ENCODE results near the gene FREY1.

The FREY1 gene

DNA sequence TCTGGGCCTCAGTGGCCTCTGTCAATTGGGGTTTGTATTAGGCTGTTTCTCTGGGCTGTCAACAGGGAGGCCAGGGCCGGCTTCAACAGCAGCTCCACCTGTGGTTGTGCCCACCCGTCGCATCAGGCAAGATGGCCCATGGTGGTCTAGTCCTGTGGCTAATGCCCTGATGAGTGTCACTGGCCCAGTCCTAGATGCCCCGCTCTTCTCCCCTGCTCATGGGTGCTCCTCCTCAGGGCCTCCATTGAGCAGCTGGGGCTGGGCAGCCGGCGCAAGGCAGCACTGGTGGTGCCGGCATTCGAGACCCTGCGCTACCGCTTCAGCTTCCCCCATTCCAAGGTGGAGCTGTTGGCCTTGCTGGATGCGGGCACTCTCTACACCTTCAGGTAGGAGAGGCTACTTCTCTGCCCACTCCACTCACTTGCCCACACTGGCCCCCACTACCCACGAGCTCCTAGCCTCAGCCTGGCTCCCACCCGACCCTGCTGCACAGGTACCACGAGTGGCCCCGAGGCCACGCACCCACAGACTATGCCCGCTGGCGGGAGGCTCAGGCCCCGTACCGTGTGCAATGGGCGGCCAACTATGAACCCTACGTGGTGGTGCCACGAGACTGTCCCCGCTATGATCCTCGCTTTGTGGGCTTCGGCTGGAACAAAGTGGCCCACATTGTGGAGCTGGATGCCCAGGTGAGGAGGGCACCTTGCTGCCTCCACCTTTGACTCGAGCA is 20.8 kb upstream of the FREY1 start:
- no peak for DNase-seq

- no peak for DNase-seq
Observed at GRCh38 chr11:45927332-45927683, 20.2 kb upstream of the FREY1 start.

DNA sequence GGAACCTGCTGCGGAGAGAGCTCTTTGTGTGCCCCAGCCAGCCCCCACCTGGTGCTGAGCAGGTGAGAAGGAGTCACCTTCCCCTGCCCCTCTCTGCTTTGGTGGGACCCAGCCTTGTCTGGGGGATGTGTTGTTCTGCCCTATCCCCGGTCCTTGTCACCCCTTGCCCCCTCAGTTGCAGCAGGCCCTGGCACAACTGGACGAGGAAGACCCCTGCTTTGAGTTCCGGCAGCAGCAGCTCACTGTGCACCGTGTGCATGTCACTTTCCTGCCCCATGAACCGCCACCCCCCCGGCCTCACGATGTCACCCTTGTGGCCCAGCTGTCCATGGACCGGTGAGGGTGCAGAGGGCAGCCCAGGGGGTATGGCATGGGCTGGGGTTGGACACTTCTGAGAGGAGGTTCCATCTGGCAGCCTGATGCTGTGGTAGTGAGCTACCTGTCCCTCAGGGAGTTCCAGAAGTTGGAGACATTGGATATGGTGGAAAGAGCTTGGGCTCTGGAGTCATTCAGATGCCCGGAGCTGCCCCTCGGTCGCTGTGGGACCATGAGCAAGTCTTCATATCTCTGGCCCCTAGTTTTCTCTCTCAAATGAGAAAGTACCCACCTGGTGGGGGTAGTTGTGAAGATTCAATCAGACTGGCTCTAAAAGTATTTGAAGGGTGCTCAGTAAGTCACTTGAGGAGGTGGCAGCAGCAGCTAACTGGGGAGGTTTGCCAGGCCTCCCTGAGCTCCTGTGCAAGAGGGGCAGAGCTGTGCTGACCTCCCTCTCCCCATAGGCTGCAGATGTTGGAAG is 19.7 kb upstream of the FREY1 start:
- no peak for DNase-seq

DNA sequence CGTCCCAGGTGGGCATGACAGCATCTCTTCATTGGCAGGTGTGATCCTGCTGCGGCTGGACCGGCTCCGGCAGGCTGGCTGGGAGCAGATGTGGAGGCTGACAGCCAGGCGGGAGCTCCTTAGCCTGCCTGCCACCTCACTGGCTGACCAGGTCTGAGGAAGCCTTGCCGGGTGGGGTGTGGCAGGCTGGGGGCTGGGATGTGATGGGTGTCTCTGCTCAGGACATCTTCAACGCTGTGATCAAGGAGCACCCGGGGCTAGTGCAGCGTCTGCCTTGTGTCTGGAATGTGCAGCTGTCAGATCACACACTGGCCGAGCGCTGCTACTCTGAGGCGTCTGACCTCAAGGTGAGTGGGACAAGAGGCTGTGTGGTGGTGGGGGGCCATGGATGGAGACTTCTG is 18.9 kb upstream of the FREY1 start:
- DNase-seq: no peak

DNA sequence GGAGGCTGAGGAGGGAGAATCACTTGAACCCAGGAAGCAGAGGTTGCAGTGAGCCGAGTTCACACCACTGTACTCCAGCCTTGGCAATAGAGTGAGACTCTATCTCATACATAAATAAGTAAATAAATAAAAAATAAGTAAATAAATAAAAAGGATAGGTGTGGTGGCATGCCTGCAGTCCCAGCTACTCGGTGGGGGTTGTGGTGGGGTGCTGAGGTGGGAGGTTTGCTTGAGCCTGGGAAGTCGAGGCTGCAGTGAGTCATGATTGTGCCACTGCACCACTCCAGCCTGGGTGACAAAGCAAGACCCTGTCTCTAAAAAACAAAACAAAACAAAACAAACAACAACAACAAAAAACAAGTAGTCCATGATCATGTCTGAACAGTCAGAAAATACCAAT is 18.5 kb upstream of the FREY1 start:
- no peak for DNase-seq

DNA sequence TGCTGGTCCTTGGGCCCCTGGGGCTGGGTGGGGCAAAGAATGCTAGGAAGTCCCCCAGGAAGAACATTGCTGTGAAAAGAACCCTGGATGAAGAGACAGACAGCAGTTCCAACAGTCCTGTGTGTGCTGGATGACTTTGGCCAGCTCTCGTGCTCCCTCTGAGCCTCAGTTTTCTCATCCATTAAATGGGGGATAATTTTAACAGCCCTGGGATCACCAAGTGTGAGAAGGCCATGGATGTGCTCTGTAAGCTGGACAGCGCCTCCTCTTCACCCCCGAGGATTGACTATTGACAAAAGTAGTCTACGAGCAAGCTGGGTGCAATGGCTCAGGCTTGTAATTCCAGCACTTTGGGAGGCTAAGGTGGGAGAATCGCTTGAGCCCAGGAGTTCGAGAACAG is 17.9 kb upstream of the FREY1 start:
- DNase-seq: no peak

- no peak for DNase-seq
Observed at GRCh38 chr11:45924036-45924915, 17.2 kb upstream of the FREY1 start.

DNA sequence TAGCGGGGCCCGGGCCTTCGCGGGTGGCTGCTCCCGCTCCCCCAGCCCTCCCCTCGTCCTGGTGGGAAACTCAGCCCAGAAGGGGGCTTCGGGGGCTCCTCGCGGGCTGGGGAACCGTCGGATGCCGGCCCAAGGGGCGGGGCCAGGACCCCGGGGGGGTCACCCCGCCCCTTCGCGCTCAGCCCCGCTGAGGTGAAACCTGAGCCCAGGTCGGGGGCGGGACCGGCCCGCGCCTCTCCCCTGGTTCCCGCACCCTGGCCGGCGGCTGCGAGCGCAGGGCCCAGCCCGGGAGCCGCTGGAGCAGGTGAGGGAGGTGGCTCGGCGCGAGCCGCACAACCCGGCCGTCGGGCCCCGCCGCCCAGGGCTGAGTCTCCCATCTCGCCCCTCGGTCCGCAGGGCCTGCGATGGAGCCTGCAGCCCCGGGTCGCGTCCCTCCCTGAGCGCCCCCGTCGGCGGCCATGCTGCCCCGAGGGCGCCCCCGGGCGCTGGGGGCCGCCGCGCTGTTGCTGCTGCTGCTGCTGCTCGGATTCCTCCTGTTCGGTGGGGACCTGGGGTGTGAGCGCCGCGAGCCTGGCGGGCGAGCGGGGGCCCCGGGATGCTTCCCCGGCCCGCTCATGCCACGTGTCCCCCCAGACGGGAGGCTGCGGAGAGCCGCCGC is 15.5 kb upstream of the FREY1 start, which contains the start of gene LARGE2:
TSS of gene LARGE2 (plus strand) at position 232 of the 658 bp plus-strand sequence. CDS start at position 459, 227 bp downstream.
- DNase-seq: peak; percentile 81

DNA sequence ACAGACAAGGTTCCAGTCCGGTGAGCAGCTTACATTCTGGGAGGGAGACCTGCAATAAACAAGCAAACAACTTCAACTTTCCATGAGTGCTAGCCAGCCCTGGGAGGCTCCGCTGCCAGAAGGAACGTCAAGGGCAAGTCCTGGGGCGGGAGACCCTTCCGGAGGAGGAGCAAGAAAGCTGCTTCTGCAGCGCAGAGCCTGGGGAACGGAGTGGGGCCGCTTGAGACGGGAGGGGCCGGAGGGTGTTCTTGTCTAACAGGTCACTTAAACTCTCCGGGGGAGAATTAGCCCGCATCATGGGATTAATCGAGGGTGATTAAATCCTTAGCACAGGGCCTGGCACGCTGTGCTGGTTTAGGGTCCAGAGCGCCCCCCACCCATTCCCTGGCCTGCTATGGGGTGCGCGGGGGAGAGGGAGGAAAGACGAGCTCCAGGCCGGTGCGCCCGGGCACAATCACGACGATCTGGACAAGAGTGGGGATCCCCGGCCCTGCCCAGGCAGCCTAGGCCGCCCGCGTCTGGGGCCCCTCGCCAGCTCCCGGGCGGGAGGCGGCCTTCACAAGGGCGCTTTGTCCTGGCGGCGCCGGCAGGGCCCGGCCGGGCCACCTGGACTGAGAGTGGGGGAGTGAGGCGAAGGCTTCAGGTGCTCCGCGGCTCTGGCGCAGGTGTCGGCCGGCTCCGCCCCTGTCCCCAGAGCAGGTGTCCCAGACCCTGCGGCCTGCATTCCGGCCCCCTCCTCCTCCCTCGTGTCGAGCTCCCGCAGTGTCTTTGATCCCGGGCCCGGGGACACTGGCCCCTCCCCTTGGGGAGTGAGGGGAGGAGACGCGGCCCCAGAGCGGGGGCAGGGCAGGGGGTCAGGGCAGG is 14.7 kb upstream of the FREY1 start:
- DNase-seq: peak; percentile 88

GRCh38 chr11:45920531-45921477 is 13.7 kb upstream of the FREY1 start:
- DNase-seq: no peak

DNA sequence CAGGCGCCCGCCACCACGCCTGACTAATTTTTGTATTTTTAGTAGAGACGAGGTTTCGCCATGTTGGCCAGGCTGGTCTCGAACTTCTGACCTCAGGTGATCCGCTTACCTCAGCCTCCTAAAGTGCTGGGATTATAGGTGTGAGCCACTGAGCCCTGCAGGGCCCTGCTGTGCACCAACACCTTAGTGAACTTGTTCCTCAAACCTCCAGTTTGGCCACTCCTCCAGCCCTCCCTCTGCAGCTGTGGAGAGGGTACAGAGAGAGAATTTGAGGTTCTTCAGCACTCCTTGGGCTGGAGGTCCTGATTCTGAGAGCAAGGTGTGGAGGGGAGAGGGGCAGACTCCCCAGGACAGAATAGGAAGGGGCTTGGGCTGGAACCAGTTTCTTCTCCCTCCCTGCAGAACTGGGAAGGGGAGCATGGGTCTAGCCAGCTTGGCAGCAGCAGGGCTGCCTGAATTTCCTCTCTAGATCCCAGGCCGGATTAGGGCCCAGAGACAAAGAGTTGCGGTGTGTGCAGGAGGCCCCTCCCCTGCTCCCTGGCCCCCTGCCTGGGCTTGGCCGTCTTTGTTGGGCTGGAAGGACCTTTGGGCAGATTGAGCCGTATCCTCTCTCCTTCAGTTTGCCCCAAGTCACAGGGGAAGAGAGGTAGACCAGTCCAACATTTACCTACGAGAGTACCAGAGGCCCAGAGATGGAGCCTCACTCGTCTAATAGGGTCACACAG is 12.9 kb upstream of the FREY1 start:
- DNase-seq: no peak

- DNase-seq: no peak
Observed at GRCh38 chr11:45918962-45919675, 12.0 kb upstream of the FREY1 start.

GRCh38 chr11:45918331-45918941 is 11.4 kb upstream of the FREY1 start:
- peak; percentile 80 for DNase-seq

DNA sequence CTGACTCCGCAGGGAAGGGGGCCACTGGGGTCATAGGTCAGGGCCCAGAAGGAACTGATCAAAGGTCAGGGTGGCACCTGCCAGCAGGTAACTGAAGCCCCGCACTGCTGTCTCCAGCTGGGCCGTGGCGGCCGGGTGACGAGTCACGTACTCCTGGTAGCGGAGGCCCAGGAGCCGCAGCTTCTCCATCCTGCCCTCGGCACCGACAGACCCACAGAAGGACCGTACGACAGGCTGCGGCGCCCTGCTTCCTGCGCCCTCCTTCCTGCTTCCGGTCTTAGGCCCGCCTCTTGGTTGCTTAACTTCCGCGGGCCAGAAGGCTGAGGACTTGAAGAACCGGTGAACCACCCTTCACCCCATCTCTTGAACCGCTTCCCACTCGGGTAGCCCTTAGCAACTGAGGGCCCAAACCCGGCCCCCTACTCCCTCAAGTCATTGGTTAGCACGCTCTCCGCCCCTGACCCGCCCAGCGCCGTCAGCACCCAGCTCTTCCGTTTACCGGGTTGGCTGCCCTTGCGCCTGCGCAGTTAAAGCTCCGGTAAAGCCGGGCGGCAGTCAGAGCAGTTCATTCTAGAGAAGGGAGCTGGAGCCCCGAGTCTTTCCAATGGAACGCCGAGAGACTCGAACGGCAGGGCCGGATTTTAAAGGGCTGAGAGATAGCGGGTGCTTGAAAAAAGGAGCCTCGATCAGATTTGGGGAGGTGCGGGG is 10.7 kb upstream of the FREY1 start, which contains the start of gene PEX16:
TSS of gene PEX16 (minus strand) at position 255 of the 708 bp plus-strand sequence. CDS start at position 189, 66 bp downstream.
- DNase-seq: peak; percentile 98

- DNase-seq: no peak
Observed at GRCh38 chr11:45917286-45917622, 10.2 kb upstream of the FREY1 start.

GRCh38 chr11:45915446-45915845 is 8.4 kb upstream of the FREY1 start:
- no peak for DNase-seq

DNA sequence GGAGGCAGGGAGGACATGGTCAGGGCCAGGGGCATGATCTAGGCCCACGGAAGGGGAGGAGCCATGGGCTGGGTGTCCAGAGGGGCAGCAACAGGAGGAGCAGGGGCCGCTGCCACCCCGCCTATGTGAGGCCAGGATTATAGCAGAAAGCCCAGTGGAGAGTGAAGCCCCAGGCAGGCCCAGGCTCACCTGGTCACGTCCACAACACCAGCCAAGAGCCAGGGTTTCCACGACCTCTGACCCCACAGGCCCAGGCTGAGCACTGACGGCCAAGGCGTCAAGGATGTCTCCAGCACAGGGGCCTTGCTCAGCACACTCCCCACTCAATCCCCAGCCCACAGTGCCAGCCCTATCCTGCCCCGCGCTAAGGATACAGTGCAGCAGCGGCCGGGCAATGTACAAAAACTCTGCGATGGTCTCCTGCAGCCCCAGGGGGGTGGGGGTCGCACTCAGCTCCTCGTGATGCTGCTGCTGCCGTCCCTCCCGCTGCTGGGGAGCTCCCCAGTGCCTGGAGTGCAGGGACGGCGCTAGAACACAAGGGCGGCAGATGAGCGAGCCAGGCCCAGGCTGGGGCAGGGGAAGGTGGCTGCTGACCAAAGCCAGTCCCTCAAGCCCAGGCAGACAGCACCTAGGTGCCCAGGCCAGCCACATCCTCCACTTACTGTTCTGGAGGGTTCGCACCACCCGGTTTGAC is 7.0 kb upstream of the FREY1 start:
- DNase-seq: no peak
